Ascending aorta (tissue), 2 donors: Measurements from ENCODE around the gene SLCO2A1. TPM values are rescaled to one million over a fixed set of nuclear protein-coding genes. Genes with fewer than 3 reads are reported as not detected.

ENCODE experiments used
- DNase-seq, 2 donors: peaks; one replicate each; pipeline ENCODE4 v3.0.0-alpha.2; 2019; ENCODE audit warnings: low spot score in 2 of 2
- H3K27ac ChIP-seq, 2 donors: fragments of 200-600 bp; sonication (generic); one replicate each; pipeline ENCODE4 v1.5.1; 2016 to 2017; ENCODE audit warnings: mild to moderate bottlenecking in 1 of 2
- H3K27me3 ChIP-seq: fragments of 200-600 bp; sonication (generic); one replicate; pipeline ENCODE4 v1.5.1; 2017
- H3K36me3 ChIP-seq, 2 donors: fragments of 200-600 bp; sonication (generic); one replicate each; pipeline ENCODE4 v1.5.1; 2016
- H3K4me1 ChIP-seq, 2 donors: fragments of 200-600 bp; sonication (generic); one replicate each; pipeline ENCODE4 v1.5.1; 2016 to 2017; ENCODE audit warnings: mild to moderate bottlenecking in 1 of 2
- H3K4me3 ChIP-seq, 2 donors: fragments of 200-600 bp; sonication (generic); one replicate each; pipeline ENCODE4 v1.5.1; 2016 to 2017; ENCODE audit warnings: mild to moderate bottlenecking in 1 of 2
- H3K9me3 ChIP-seq, 2 donors: fragments of 200-600 bp; sonication (generic); one replicate each; pipeline ENCODE4 v1.5.1; 2016
- CTCF ChIP-seq, 3 experiments: fragments of 200-600 bp in 2 of 3; fragments of 450-650 bp in 1 of 3; sonication (generic) in 2 of 3; IDR thresholded peaks; one replicate each; pipeline ENCODE4 v1.5.1; 2016 to 2019; ENCODE audit warnings: antibody characterized with exemption in 3 of 3, mild to moderate bottlenecking in 1 of 3, moderate library complexity in 1 of 3
- intact Hi-C: fragments of 100-400 bp; cut with DNase I; formaldehyde crosslinking; loops from one replicate; pipeline ENCODE4 v1.15.1; 2023
- total RNA-seq: library from RNA; depleted of rRNA; stranded (reverse); fragments of >200 nt; gene quantifications from one replicate; pipeline ENCODE4 v1.1.0, GENCODE V29; 2016

SLCO2A1 gene
- total RNA-seq, 1 donor from 2014 or later = 111 TPM

GRCh38 chr3:133937061-133937686 lies 92.6 kb downstream of the SLCO2A1 start:
- no peak for TF ChIP-seq CTCF (IDR thresholded peaks at IDR 0.05)
- intact Hi-C loops = loop anchor here (5.0 kb wide), 1 partner anchor 95 kb away; no protein-coding TSS in a partner anchor
- Histone ChIP-seq H3K9me3 (no peaks in the 10 kb centered on the region), H3K27me3 (no peaks in the 10 kb centered on the region), H3K4me1 (peaks cover 1 to 19% of the 10 kb centered on the region in 2 donors), H3K27ac (peak overlapping the region; percentile 32 to 45), H3K36me3 (no peaks in the 10 kb centered on the region), H3K4me3 (no peak overlapping the region)
- DNase-seq = peak in 1 of 2 donors; percentile 48

GRCh38 chr3:133935843-133936769 lies 93.6 kb downstream of the SLCO2A1 start:
- intact Hi-C loops = loop anchor here (5.0 kb wide), 1 partner anchor 96 kb away; no protein-coding TSS in a partner anchor
- DNase-seq = peak in 1 of 2 donors; percentile 39
- no peak overlapping the region for H3K4me3 ChIP-seq

GRCh38 chr3:133934996-133935842 lies 94.5 kb downstream of the SLCO2A1 start:
- TF ChIP-seq CTCF (IDR thresholded peaks at IDR 0.05) = no peak
- H3K27me3 ChIP-seq = no peaks in the 10 kb centered on the region
- no peaks in the 10 kb centered on the region for H3K9me3 ChIP-seq
- H3K4me3 ChIP-seq = no peak overlapping the region
- no peaks in the 10 kb centered on the region for H3K36me3 ChIP-seq
- no peak overlapping the region for H3K27ac ChIP-seq
- peak in 1 of 2 donors; percentile 43 for DNase-seq
- H3K4me1 ChIP-seq = peaks cover 0 to 11% of the 10 kb centered on the region in 2 donors
- intact Hi-C loops = loop anchor here (5.0 kb wide), 1 partner anchor 97 kb away; no protein-coding TSS in a partner anchor

More at GRCh38 chr3:133935843-133936769, 93.6 kb downstream of the SLCO2A1 start:
- H3K27me3 ChIP-seq = no peaks in the 10 kb centered on the region
- no peaks in the 10 kb centered on the region for H3K36me3 ChIP-seq
- peaks cover 0 to 12% of the 10 kb centered on the region in 2 donors for H3K4me1 ChIP-seq
- TF ChIP-seq CTCF (IDR thresholded peaks at IDR 0.05) = no peak
- H3K9me3 ChIP-seq = no peaks in the 10 kb centered on the region
- H3K27ac ChIP-seq = no peak overlapping the region

GRCh38 chr3:133934073-133934970 lies 95.4 kb downstream of the SLCO2A1 start:
- H3K27me3 ChIP-seq = no peaks in the 10 kb centered on the region
- DNase-seq = peak in 1 of 2 donors; percentile 46

More at GRCh38 chr3:133934073-133934970, 95.4 kb downstream of the SLCO2A1 start:
- TF ChIP-seq CTCF (IDR thresholded peaks at IDR 0.05) = no peak
- intact Hi-C loops = no loop called here
- H3K36me3 ChIP-seq = no peaks in the 10 kb centered on the region
- no peaks in the 10 kb centered on the region for H3K9me3 ChIP-seq
- H3K4me1 ChIP-seq = peaks cover 0 to 11% of the 10 kb centered on the region in 2 donors
- no peak overlapping the region for H3K4me3 ChIP-seq
- H3K27ac ChIP-seq = no peak overlapping the region
